ENCODE data around the gene FNIP1. TPM values are rescaled to one million over a fixed set of nuclear protein-coding genes. Genes with fewer than 3 reads are reported as not detected.

FNIP1 gene
- polyA plus RNA-seq, 1 donor (not counting 4 experiments of a cell fraction or from before 2014, with no cell fraction given): 14.6 TPM

DNA sequence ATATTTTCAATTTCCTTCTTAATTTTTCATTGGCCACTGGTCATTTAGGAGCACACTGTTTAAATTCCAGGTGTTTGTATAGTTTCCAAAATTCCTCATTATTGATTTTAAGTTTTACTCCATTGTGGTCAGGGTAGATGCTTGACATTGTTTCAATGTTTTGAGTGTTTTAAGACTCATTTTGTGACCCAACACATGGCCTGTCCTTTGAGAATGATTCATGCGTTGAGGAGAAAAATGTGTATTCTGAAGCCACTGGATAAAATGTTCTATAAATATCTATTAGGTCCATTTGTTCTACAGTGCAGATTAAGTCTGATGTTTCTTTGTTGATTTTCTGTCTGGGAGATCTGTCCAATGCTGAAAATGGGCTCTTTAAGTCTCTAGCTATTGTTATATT, 24.4 kb upstream of the FNIP1 start:
- no peak overlapping the region for H3K4me2 ChIP-seq (ENCODE audit: control insufficient read depth, extremely low read depth, insufficient read depth, low read depth, low read length)
- H3K79me2 ChIP-seq (ENCODE audit: control insufficient read depth, insufficient read depth, low read length): no peaks in the 10 kb centered on the region
- dilution Hi-C loops (cut with MboI; ENCODE audit: extremely low pct_ligation_motif_present, low sequenced_read_pairs): no loop called here
- no peaks in the 10 kb centered on the region for H3K4me1 ChIP-seq (ENCODE audit: control insufficient read depth, extremely low read depth, insufficient read depth, low read length)
- DNase-seq (ENCODE audit: low read depth, low spot score): no peak
- FAIRE-seq: no peak
- no peak overlapping the region for H2AFZ ChIP-seq (ENCODE audit: control insufficient read depth, low read length)
- no peaks in the 10 kb centered on the region for H3K9me1 ChIP-seq (ENCODE audit: control insufficient read depth, extremely low read depth, insufficient read depth, low read length)
- no peak overlapping the region for H3K9ac ChIP-seq (ENCODE audit: control insufficient read depth, extremely low read depth, insufficient read depth, low read length)
- TF ChIP-seq, protein P1, sequence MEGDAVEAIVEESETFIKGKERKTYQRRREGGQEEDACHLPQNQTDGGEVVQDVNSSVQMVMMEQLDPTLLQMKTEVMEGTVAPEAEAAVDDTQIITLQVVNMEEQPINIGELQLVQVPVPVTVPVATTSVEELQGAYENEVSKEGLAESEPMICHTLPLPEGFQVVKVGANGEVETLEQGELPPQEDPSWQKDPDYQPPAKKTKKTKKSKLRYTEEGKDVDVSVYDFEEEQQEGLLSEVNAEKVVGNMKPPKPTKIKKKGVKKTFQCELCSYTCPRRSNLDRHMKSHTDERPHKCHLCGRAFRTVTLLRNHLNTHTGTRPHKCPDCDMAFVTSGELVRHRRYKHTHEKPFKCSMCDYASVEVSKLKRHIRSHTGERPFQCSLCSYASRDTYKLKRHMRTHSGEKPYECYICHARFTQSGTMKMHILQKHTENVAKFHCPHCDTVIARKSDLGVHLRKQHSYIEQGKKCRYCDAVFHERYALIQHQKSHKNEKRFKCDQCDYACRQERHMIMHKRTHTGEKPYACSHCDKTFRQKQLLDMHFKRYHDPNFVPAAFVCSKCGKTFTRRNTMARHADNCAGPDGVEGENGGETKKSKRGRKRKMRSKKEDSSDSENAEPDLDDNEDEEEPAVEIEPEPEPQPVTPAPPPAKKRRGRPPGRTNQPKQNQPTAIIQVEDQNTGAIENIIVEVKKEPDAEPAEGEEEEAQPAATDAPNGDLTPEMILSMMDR (optimal IDR thresholded peaks at IDR 0.05 in 1 of 3, IDR thresholded peaks at IDR 0.05 in 1 of 3, conservative IDR thresholded peaks at IDR 0.05 in 1 of 3; ENCODE audit: extremely low read depth in 1 of 3, insufficient read depth in 2 of 3, low read length in 3 of 3): no peak
- TF ChIP-seq EZH2 (IDR thresholded peaks at IDR 0.05; ENCODE audit: low read length): no peak
- no peaks in the 10 kb centered on the region for H4K20me1 ChIP-seq (ENCODE audit: control insufficient read depth, extremely low read depth, insufficient read depth, low read length)
- H3K27me3 ChIP-seq (ENCODE audit: control insufficient read depth, extremely low read depth, insufficient read depth, low read length): no peaks in the 10 kb centered on the region
- H3K4me3 ChIP-seq (ENCODE audit: control insufficient read depth in 2 of 3, extremely low read depth in 1 of 3, insufficient read depth in 2 of 3, low read depth in 1 of 3, low read length in 3 of 3): no peak overlapping the region
- no peak overlapping the region for H3K27ac ChIP-seq (ENCODE audit: control insufficient read depth, insufficient read depth, low read length)
- H3K36me3 ChIP-seq (ENCODE audit: control insufficient read depth in 2 of 2, extremely low read depth in 1 of 2, insufficient read depth in 2 of 2, low read length in 2 of 2): no peaks in the 10 kb centered on the region
- no peaks in the 10 kb centered on the region for H3K9me3 ChIP-seq (ENCODE audit: control insufficient read depth, low read depth, low read length)

DNA sequence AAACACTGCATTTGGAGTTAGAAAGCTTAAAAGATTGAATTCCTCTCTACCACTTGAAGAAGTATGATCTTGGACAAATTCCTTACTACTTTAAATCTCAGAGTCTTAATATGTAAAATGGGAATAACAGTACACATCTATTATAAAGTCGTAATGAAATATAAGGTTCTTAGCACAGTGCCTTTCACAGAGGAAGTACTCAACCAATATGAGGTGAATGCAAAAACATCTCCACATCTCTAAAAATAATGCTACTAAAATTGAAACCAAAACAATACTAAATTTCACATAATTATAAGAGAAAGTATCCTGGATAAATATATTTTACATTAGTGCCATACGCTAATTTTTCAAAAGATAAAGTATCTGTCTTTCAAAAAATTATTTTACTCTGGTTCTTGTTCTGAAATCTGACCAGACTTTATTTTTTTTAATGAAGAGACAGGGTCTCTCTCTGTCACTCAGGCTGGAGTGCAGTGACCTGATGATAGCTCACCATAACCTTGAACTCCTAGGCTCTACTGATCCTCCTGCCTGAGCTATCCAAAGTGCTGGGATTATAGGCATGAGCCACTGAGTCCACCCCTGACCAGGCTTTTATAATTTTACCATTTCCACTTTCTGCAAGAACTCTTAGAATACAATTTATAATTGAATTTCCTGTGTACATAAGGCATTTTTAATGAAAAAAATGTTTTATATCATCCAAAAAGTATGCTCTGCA, 21.3 kb upstream of the FNIP1 start:
- Histone ChIP-seq H3K27me3 (ENCODE audit: control insufficient read depth, extremely low read depth, insufficient read depth, low read length) (no peaks in the 10 kb centered on the region), H3K4me3 (ENCODE audit: control insufficient read depth in 2 of 3, extremely low read depth in 1 of 3, insufficient read depth in 2 of 3, low read depth in 1 of 3, low read length in 3 of 3) (no peak overlapping the region), H4K20me1 (ENCODE audit: control insufficient read depth, extremely low read depth, insufficient read depth, low read length) (no peaks in the 10 kb centered on the region), H3K9me1 (ENCODE audit: control insufficient read depth, extremely low read depth, insufficient read depth, low read length) (no peaks in the 10 kb centered on the region), H3K4me2 (ENCODE audit: control insufficient read depth, extremely low read depth, insufficient read depth, low read depth, low read length) (no peak overlapping the region), H3K4me1 (ENCODE audit: control insufficient read depth, extremely low read depth, insufficient read depth, low read length) (peaks cover 8% of the 10 kb centered on the region), H3K36me3 (ENCODE audit: control insufficient read depth in 2 of 2, extremely low read depth in 1 of 2, insufficient read depth in 2 of 2, low read length in 2 of 2) (no peaks in the 10 kb centered on the region), H2AFZ (ENCODE audit: control insufficient read depth, low read length) (no peak overlapping the region), H3K9ac (ENCODE audit: control insufficient read depth, extremely low read depth, insufficient read depth, low read length) (no peak overlapping the region), H3K9me3 (ENCODE audit: control insufficient read depth, low read depth, low read length) (no peaks in the 10 kb centered on the region), H3K79me2 (ENCODE audit: control insufficient read depth, insufficient read depth, low read length) (no peaks in the 10 kb centered on the region), H3K27ac (ENCODE audit: control insufficient read depth, insufficient read depth, low read length) (no peak overlapping the region)
- FAIRE-seq: no peak
- no peak for TF ChIP-seq EZH2 (IDR thresholded peaks at IDR 0.05; ENCODE audit: low read length)
- TF ChIP-seq, protein P1 (optimal IDR thresholded peaks at IDR 0.05 in 1 of 3, IDR thresholded peaks at IDR 0.05 in 1 of 3, conservative IDR thresholded peaks at IDR 0.05 in 1 of 3; ENCODE audit: extremely low read depth in 1 of 3, insufficient read depth in 2 of 3, low read length in 3 of 3): no peak
- DNase-seq (ENCODE audit: low read depth, low spot score): no peak
- dilution Hi-C loops (cut with MboI; ENCODE audit: extremely low pct_ligation_motif_present, low sequenced_read_pairs): no loop called here

Measured in keratinocyte (primary cell).